HG02763 (cell line): ENCODE results near the gene CYP17A1.
"Not testable (repeated sequence)": the region's sequence is repeated elsewhere in the genome, so short reads cannot be mapped to it uniquely, and the experiment has no call there.

Experiments
- ATAC-seq: cut with Tn5 transposase; IDR thresholded peaks from one replicate; pipeline ENCODE4 v1.9.1; 2021; ENCODE audit warnings: mild to moderate bottlenecking, moderate library complexity; ENCODE audit not compliant: unreplicated experiment

Gene CYP17A1

GRCh38 chr10:102838276-102838927, 1.2 kb upstream of the CYP17A1 start:
- ATAC-seq = not testable (repeated sequence)

- ATAC-seq = peak; percentile 51
These were observed 2.2 kb downstream of the CYP17A1 start for GRCh38 chr10:102835007-102835482.

GRCh38 chr10:102834143-102834542, 3.1 kb downstream of the CYP17A1 start:
- no peak for ATAC-seq

GRCh38 chr10:102832987-102833386, 4.2 kb downstream of the CYP17A1 start:
- no peak for ATAC-seq

GRCh38 chr10:102832248-102832647, 5.0 kb downstream of the CYP17A1 start:
- ATAC-seq = no peak

- no peak for ATAC-seq
These were observed 5.7 kb downstream of the CYP17A1 start for GRCh38 chr10:102831322-102832071.

- ATAC-seq = no peak
These were observed 9.6 kb downstream of the CYP17A1 start for GRCh38 chr10:102827597-102827975.

- no peak for ATAC-seq
These were observed 10.9 kb downstream of the CYP17A1 start for GRCh38 chr10:102826148-102826796.

- no peak for ATAC-seq
These were observed 12.5 kb downstream of the CYP17A1 start for GRCh38 chr10:102824664-102825063.

- no peak for ATAC-seq
These were observed 15.0 kb downstream of the CYP17A1 start for GRCh38 chr10:102822222-102822621.

- not testable (repeated sequence) for ATAC-seq
These were observed 17.2 kb downstream of the CYP17A1 start for GRCh38 chr10:102820008-102820407.

- no peak for ATAC-seq
These were observed 18.2 kb downstream of the CYP17A1 start for GRCh38 chr10:102819054-102819453.

- no peak for ATAC-seq
These were observed 20.0 kb downstream of the CYP17A1 start for GRCh38 chr10:102817175-102817574.

- no peak for ATAC-seq
These were observed 21.2 kb downstream of the CYP17A1 start for GRCh38 chr10:102815790-102816549.

- ATAC-seq = no peak
These were observed 22.1 kb downstream of the CYP17A1 start for GRCh38 chr10:102814873-102815661.

GRCh38 chr10:102814453-102814871, 22.8 kb downstream of the CYP17A1 start:
- ATAC-seq = no peak

GRCh38 chr10:102813734-102814452, 23.3 kb downstream of the CYP17A1 start:
- ATAC-seq = no peak

- no peak for ATAC-seq
These were observed 24.1 kb downstream of the CYP17A1 start for GRCh38 chr10:102813017-102813541.

GRCh38 chr10:102812231-102812876, 24.9 kb downstream of the CYP17A1 start:
- no peak for ATAC-seq
